Measurements from ENCODE around the gene EPS15.

DNA sequence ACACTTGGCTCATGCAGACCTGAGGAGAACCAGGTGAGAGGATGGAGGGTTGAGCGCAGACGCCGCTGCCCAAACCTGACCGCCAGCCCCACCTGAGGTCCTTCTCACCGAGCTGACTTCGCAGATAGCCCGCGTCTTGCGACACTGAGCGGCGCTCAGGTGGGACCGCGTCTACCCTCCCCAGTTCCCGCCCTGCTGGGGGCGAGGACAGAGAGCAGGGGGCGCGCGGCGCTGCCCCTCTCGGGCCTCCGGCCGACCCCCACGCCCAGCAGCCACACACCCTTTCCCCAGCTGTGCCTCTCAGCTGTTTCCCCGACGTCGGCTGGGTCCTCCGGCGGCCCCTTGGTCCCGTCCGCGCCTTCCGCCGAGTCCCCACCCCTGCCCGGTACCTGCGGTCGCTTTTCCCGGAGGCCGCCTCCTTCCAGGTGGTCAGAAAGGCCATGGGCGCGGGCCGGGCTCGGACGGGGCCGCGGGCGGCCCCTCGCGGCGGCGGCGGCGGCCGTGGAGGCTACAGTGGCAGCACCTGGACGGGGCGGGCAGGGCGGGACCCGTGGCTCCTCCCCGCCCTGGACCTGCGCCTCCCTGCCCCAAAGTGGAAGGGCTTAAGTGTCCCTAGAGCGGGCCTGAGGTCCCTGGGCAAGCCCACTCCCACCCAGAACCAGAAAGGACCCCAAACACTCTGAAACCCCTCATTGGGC is 174.3 kb downstream of the EPS15 start:
- TF ChIP-seq, protein P1, sequence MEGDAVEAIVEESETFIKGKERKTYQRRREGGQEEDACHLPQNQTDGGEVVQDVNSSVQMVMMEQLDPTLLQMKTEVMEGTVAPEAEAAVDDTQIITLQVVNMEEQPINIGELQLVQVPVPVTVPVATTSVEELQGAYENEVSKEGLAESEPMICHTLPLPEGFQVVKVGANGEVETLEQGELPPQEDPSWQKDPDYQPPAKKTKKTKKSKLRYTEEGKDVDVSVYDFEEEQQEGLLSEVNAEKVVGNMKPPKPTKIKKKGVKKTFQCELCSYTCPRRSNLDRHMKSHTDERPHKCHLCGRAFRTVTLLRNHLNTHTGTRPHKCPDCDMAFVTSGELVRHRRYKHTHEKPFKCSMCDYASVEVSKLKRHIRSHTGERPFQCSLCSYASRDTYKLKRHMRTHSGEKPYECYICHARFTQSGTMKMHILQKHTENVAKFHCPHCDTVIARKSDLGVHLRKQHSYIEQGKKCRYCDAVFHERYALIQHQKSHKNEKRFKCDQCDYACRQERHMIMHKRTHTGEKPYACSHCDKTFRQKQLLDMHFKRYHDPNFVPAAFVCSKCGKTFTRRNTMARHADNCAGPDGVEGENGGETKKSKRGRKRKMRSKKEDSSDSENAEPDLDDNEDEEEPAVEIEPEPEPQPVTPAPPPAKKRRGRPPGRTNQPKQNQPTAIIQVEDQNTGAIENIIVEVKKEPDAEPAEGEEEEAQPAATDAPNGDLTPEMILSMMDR (IDR thresholded peaks at IDR 0.05): no peak
- TF ChIP-seq POLR2A (IDR thresholded peaks at IDR 0.05) (no peak), POLR2AphosphoS5 (IDR thresholded peaks at IDR 0.05) (no peak)
